GOT3 (cell line): ENCODE data around the gene POLE4.

Experiments
- DNase-seq: peaks from one replicate; lab custom pipeline; 2025; ENCODE audit warnings: mixed read lengths; lab: John Stamatoyannopoulos, UW

Gene POLE4

GRCh38 chr2:74939919-74940812, 18.3 kb upstream of the POLE4 start:
- DNase-seq, result no peak

GRCh38 chr2:74941284-74941683, 17.2 kb upstream of the POLE4 start:
- DNase-seq, result no peak

DNA sequence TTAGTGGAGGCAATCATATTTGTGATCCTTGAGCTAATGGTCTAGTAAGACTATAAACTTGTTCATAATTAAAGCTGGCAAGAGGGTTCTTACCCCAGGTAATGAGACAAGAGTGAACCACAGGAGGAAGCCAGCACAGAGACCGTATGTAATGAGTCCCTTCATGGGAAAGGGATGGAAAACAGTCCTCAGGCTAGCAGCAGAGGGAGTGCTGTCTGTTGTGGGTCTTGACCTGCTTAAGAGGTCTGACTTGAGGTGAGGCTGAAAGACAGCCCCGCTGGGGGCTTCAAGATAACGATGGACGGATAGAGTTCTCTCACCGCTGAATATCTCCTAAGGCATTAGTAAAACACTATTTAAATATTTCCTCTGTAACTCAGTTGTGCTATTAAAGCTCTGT, 16.2 kb upstream of the POLE4 start:
- DNase-seq, result no peak

- DNase-seq, result no peak
Measured at GRCh38 chr2:74944987-74945787, 13.3 kb upstream of the POLE4 start.

DNA sequence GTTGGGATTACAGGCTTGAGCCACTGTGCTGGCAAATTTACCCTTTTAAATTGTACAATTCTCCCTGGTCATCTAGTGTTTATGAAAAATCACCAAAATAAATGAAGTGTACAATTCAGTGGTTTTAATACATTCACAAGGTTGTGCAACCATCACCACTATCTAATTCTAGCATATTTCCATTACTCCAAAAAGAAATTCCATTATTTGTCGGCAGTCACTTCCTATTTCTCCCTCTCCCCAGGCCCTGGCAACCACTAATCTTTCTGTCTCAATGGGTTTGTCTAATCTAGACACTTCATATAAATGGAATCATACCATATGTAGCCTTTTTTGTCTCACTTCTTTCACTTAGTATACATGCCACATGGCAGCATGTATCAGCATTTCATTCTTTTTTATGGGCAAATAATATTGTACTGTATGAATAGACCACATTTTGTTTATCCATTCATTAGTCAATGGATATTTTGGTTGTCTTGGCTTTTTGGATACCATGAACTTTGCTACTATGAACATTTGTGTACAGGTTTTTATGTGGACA, 12.6 kb upstream of the POLE4 start:
- DNase-seq, result no peak

- DNase-seq, result no peak
Measured at GRCh38 chr2:74947703-74948102, 10.7 kb upstream of the POLE4 start.

DNA sequence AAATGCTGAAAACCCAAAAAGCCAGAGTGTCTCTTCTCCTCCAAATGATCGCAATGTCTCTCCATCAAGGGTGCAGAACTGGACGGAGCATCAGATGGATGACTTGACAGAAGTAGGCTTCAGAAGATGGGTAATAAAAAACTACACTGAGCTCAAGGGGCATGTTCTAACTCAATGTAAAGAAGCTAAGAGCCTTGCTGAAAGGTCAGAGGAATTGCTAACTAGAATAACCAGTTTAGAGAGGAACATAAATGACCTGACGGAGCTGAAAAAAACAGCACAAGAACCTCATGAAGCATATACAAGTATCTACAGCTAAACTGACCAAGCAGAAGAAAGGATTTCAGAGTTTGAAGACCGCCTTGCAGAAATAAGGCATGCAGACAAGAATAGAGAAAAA, 9.7 kb upstream of the POLE4 start:
- no peak for DNase-seq

DNA sequence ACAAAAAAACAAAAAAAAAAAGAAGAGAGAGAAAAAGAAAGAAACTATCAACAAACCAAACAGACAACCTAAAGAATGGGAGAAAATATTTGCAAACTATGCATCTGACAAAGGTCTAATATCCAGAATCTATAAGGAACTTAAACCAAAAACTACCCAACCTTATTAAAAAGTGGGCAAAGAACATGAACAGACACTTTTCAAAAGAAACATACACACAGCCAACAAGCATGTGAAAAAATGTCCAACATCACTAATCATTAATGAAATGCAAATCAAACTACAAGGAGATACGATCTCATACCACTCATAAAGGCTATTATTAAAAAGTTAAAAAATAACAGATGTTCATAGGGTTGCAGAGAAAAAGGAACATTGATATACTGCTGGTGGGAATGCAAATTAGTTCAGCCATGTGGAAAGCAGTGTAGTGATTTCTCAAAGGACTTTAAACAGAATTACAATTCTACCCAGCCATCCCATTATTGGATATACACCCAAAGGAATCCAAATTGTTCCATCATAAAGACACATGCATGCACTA, 7.2 kb upstream of the POLE4 start:
- DNase-seq, result no peak

GRCh38 chr2:74952575-74952974, 5.9 kb upstream of the POLE4 start:
- no peak for DNase-seq

DNA sequence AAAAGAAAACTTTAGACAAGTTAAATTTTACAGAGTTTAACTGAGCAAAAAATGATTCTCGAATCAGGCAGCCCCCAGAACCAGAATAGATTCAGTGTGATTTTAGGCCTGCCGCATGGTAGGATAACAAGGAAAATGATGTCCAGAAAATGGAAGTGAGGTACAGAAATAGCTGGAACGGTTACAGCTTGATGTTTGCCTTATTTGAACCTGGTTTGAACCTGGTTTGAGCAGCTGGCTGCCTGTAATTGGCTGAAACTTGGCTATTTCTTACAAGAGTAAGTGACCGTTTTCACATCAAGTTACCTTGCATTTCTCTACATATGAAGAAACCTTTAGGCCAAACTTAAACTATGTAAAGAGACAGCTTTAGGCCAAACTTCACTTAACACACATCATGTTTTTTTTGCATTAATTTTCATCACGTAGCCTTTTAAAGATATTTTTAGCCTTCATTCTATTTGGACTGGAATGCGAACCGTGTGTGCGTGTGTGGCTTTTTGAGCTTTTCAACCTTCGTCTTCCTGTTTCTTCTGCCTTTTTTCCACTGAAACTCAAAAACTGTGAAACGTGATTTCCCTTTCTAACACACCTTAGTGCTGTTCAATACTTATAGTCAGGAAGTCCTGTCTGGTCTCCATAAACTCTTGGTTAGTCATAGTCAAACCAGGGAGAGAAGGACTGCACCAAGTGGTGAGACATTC, 4.5 kb upstream of the POLE4 start:
- no peak for DNase-seq

DNA sequence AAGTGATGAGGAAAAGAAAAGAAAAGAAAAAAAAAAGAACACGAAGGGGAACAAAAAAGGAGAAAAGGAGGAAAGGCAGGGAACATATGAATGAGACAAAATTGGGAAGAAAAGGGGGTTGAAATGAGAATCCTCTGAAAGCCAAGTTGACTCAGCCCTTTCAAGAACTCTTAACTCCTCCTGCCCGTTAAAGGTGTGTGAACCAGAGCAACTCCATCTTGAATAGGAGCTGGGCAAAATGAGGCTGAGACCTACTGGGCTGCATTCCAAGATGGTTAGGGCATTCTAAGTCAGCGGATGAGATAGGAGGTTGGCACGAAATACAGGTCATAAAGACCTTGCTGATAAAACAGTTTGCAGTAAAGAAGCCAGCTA, 4.0 kb upstream of the POLE4 start:
- no peak for DNase-seq

- DNase-seq, result no peak
Measured at GRCh38 chr2:74957886-74958273, 563 bp upstream of the POLE4 start.

DNA sequence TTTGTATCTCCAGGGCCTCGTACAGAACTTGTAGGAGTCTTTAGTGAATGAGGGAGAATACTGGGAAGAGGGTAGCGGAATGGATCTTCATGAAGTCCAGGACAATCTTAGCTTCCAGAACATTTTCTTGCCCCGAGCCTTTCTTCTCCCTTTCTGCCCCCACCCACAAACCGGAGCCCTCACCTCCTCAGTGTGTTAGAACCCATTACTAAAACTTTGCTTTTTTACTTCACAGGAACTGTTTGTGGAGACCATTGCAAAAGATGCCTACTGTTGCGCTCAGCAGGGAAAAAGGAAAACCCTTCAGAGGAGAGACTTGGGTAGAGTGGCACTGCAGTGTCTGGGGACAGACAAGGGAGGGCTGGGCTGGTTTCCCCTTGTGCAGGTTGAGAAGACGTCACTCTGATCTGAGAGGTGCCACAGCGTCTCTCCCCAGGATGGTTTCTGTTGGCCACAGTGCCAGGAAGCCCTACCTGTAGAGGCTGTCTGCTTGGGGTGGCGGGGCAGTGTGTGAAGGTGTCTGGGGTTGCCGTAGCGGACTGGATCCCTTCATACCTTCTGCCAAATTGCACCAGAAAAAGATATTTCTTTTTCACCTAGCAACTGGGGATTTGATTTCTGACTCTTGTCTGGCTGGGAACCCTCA, 786 bp downstream of the POLE4 start:
- DNase-seq, result no peak

GRCh38 chr2:74966887-74967286, 8.4 kb downstream of the POLE4 start:
- DNase-seq, result no peak

GRCh38 chr2:74975016-74975415, 16.6 kb downstream of the POLE4 start:
- no peak for DNase-seq

DNA sequence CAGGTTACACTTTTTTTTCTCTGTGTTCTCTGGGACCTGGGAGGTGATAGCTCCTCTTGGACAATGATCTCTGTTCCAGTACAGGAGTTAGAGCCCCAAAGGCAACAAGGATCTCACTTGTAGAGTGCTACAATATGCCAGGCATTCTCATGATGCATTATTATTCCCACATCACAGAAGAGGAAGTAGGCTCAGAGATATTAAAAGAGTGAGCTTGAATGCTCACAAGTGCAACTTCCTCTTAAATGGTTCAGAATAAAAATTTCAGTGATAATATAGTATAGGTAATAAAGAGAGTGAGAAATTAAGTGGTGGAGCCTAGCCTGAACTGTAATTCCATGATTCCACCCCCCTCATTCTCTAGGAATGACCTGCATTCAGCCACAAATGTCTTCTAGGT, 21.4 kb downstream of the POLE4 start:
- no peak for DNase-seq

DNA sequence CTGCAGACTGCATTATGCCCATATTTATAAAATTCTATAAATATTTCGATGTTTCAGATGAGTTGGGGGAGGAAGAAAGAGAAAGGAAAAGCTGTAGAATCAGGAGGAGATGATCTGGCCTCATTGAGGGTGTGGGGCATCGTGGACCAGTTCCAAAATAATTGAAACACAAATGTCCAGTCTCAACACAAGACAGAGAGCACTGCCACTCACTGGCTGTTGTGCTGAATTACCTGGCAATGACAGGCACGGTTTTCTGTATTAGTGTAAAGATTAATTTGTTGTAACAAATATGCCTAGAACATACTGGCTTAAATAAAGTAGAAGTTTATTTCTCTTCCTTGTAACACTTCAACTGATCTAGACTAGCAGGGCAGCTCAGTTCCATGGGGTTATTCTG, 24.1 kb downstream of the POLE4 start:
- DNase-seq, result no peak

DNA sequence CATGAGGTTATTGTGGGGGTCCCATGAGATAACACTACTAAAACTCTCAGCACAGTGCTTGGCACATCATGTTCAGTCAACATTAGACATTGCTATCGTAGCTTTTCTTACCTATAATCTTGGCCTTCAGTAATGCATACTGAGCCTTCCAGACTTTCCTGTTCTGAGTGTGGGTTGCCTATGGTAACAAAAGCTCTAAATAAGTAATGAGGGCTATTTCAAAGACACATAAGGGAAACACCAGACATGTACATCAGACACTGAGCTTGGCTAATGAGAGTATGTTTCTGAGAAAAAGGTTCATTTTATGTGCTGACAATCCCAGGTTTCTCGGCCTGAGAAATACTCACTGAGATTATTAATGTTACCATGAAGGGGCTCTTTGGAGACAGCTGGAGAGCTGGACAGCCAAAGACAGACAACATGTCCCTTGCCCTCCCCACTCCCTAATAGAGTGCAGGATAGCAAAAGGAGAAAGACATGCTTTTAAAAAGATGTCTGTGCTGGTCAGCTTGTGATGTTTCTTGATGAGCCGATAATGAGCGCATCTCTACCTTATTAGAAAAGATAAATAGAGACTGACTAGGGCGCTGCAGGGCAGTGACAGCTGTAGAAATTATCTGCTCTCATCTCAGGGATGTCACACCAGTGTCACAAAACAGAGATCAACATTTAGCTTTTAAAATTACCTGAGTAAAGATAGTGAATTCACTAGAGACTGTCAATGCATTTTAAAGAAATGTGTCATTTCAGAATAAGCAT, 25.4 kb downstream of the POLE4 start:
- DNase-seq, result no peak

GRCh38 chr2:74984947-74985637, 26.6 kb downstream of the POLE4 start:
- DNase-seq, result no peak

- DNase-seq, result no peak
Measured at GRCh38 chr2:74985978-74986609, 27.7 kb downstream of the POLE4 start.
